GM23338 (cell line): ENCODE measurements around the gene NKD1. TPM values are rescaled to one million over a fixed set of nuclear protein-coding genes. Genes with fewer than 3 reads are reported as not detected.

Source experiments
- ATAC-seq: fragments of 200-7000 bp; cut with Tn5 transposase; 3 replicates; pipeline ENCODE4 v1.9.1; 2020
- DNase-seq: peaks from one replicate; pipeline ENCODE4 v3.0.0-alpha.2; 2015; ENCODE audit warnings: low spot score
- H2AFZ ChIP-seq: fragments of 200-600 bp; sonication (generic); 2 replicates; pipeline ENCODE4 v1.8.0; 2016; ENCODE audit warnings: antibody characterized with exemption, mild to moderate bottlenecking, moderate library complexity
- H3F3A ChIP-seq: fragments of 200-600 bp; sonication (generic); replicated peaks from 2 replicates; pipeline ENCODE4 v1.8.0; 2017; ENCODE audit warnings: antibody characterized with exemption, mixed run types, low read depth
- H3K27ac ChIP-seq: fragments of 200-600 bp; sonication (generic); 2 replicates; pipeline ENCODE4 v1.6.1; 2016; ENCODE audit warnings: low read depth
- H3K27me3 ChIP-seq: fragments of 200-600 bp; sonication (generic); 2 replicates; pipeline ENCODE4 v1.8.0; 2016; ENCODE audit warnings: mild to moderate bottlenecking, mixed run types, moderate library complexity; ENCODE audit not compliant: insufficient read depth
- H3K36me3 ChIP-seq: fragments of 200-600 bp; sonication (generic); 2 replicates; pipeline ENCODE4 v1.8.0; 2016; ENCODE audit warnings: mild to moderate bottlenecking; ENCODE audit not compliant: insufficient read depth
- H3K4me1 ChIP-seq: fragments of 200-600 bp; sonication (generic); 2 replicates; pipeline ENCODE4 v1.8.0; 2016; ENCODE audit warnings: mild to moderate bottlenecking, moderate library complexity; ENCODE audit not compliant: insufficient read depth
- H3K4me2 ChIP-seq: fragments of 200-600 bp; sonication (generic); 2 replicates; pipeline ENCODE4 v1.7.1; 2017; ENCODE audit warnings: mixed run types
- H3K4me3 ChIP-seq: fragments of 200-600 bp; sonication (generic); 2 replicates; pipeline ENCODE4 v1.6.1; 2016; ENCODE audit warnings: mixed run types
- H3K79me2 ChIP-seq: fragments of 200-600 bp; sonication (generic); replicated peaks from 2 replicates; pipeline ENCODE4 v1.8.0; 2017; ENCODE audit warnings: mild to moderate bottlenecking; ENCODE audit not compliant: insufficient read depth
- H3K9me2 ChIP-seq: fragments of 200-600 bp; sonication (generic); 2 replicates; pipeline ENCODE4 v1.8.0; 2017; ENCODE audit not compliant: insufficient read depth
- H4K20me1 ChIP-seq: fragments of 200-600 bp; sonication (generic); replicated peaks from 2 replicates; pipeline ENCODE4 v1.8.0; 2017; ENCODE audit warnings: mild to moderate bottlenecking; ENCODE audit not compliant: insufficient read depth
- H3K27ac Mint-ChIP-seq: 2 replicates; pipeline ENCODE4 v1.8.0; 2020; ENCODE audit warnings: inconsistent platforms, mild to moderate bottlenecking, moderate library complexity, mixed read lengths
- H3K27me3 Mint-ChIP-seq: 3 replicates; pipeline ENCODE4 v1.8.0; 2022; ENCODE audit warnings: low read depth, mild to moderate bottlenecking, moderate library complexity, mixed read lengths, inconsistent platforms; ENCODE audit not compliant: insufficient read depth, poor library complexity
- H3K36me3 Mint-ChIP-seq: 3 replicates; pipeline ENCODE4 v1.8.0; 2021; ENCODE audit warnings: low read depth, mild to moderate bottlenecking, inconsistent platforms, moderate library complexity, mixed read lengths
- H3K4me1 Mint-ChIP-seq: 3 replicates; pipeline ENCODE4 v1.8.0; 2020; ENCODE audit warnings: mild to moderate bottlenecking, inconsistent platforms, mixed read lengths
- H3K4me3 Mint-ChIP-seq: 3 replicates; pipeline ENCODE4 v1.8.0; 2021; ENCODE audit warnings: moderate library complexity, mild to moderate bottlenecking, inconsistent platforms, mixed read lengths
- H3K9me3 Mint-ChIP-seq: 3 replicates; pipeline ENCODE4 v1.8.0; 2020; ENCODE audit warnings: moderate library complexity, mild to moderate bottlenecking, inconsistent platforms, mixed read lengths
- CREB1 ChIP-seq: fragments of 250-450 bp; sonication (Bioruptor Pico); IDR thresholded peaks from 2 replicates; pipeline ENCODE4 v1.5.0; 2020; ENCODE audit warnings: low read depth, mild to moderate bottlenecking, moderate library complexity
- EZH2 ChIP-seq: fragments of 200-600 bp; sonication (generic); IDR thresholded peaks from one replicate; pipeline ENCODE4 v1.8.0; 2017; ENCODE audit warnings: antibody characterized with exemption, mild to moderate bottlenecking, low read depth; ENCODE audit not compliant: unreplicated experiment
- JUNB ChIP-seq: IDR thresholded peaks from one replicate; pipeline ENCODE4 v1.6.1; 2016; ENCODE audit warnings: antibody characterized with exemption; ENCODE audit not compliant: unreplicated experiment
- POLR2AphosphoS5 ChIP-seq: IDR thresholded peaks from 2 replicates; pipeline ENCODE4 v1.6.1; 2016; ENCODE audit warnings: antibody characterized with exemption, low read depth
- STAT1 ChIP-seq: IDR thresholded peaks from one replicate; pipeline ENCODE4 v1.6.1; 2016; ENCODE audit warnings: antibody characterized with exemption; ENCODE audit not compliant: unreplicated experiment
- polyA plus RNA-seq: library from polyadenylated mRNA; unstranded; fragments of >200 nt; fragmentation: Nextera tagmentation; extraction: Ambion mirVana; gene quantifications from 2 replicates; pipeline ENCODE4 v1.2.1, GENCODE V29; 2016
- total RNA-seq: library from RNA; depleted of rRNA; stranded (reverse); fragments of >200 nt; shearing (Covaris generic); gene quantifications from 2 replicates; pipeline ENCODE4 v1.2.3, GENCODE V29; 2014
- TF ChIP-seq, protein P1 (sequence below): fragments of 250-450 bp; sonication (Bioruptor Pico); IDR thresholded peaks from 2 replicates; pipeline ENCODE4 v1.5.0; 2020; ENCODE audit warnings: mild to moderate bottlenecking, moderate library complexity

The NKD1 gene
- total and polyA plus RNA-seq, 2 experiments from 2014 or later = 2.1 to 2.3 TPM

DNA sequence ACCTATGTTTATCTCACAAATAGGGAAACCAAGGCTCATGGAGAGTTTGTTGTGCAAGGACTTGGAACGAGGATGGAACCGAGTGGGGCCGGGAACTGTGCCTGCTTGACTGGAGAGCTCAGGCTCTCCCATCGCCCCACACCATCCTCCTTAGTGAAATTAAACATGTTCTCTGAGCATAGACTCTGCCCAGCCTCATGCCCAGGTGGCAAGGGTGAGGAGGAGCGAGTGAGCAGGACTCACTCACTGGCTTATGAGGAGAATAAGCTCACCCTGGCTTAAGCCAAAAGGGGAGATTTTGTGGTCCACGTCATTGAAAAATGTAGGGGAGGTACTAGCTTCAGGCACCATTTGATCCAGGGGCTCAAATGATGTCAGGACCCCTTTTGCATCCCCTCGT lies 44.8 kb downstream of the NKD1 start:
- H3K79me2 ChIP-seq = no peaks in the 10 kb centered on the region
- Mint-ChIP-seq H3K9me3 (no peaks in the 10 kb centered on the region), H3K4me3 (no peak overlapping the region), H3K36me3 (no peaks in the 10 kb centered on the region), H3K27ac (no peak overlapping the region), H3K4me1 (peaks cover 22% of the 10 kb centered on the region; the same call in 2 of the 3 replicates), H3K27me3 (peaks cover 10% of the 10 kb centered on the region)
- ATAC-seq (no peak), DNase-seq (no peak)
- H3K27ac ChIP-seq = no peak overlapping the region
- TF ChIP-seq POLR2AphosphoS5 (no peak), STAT1 (no peak), JUNB (no peak), EZH2 (no peak), CREB1 (CRISPR knock-in tag) (no peak)
- TF ChIP-seq, protein P1, sequence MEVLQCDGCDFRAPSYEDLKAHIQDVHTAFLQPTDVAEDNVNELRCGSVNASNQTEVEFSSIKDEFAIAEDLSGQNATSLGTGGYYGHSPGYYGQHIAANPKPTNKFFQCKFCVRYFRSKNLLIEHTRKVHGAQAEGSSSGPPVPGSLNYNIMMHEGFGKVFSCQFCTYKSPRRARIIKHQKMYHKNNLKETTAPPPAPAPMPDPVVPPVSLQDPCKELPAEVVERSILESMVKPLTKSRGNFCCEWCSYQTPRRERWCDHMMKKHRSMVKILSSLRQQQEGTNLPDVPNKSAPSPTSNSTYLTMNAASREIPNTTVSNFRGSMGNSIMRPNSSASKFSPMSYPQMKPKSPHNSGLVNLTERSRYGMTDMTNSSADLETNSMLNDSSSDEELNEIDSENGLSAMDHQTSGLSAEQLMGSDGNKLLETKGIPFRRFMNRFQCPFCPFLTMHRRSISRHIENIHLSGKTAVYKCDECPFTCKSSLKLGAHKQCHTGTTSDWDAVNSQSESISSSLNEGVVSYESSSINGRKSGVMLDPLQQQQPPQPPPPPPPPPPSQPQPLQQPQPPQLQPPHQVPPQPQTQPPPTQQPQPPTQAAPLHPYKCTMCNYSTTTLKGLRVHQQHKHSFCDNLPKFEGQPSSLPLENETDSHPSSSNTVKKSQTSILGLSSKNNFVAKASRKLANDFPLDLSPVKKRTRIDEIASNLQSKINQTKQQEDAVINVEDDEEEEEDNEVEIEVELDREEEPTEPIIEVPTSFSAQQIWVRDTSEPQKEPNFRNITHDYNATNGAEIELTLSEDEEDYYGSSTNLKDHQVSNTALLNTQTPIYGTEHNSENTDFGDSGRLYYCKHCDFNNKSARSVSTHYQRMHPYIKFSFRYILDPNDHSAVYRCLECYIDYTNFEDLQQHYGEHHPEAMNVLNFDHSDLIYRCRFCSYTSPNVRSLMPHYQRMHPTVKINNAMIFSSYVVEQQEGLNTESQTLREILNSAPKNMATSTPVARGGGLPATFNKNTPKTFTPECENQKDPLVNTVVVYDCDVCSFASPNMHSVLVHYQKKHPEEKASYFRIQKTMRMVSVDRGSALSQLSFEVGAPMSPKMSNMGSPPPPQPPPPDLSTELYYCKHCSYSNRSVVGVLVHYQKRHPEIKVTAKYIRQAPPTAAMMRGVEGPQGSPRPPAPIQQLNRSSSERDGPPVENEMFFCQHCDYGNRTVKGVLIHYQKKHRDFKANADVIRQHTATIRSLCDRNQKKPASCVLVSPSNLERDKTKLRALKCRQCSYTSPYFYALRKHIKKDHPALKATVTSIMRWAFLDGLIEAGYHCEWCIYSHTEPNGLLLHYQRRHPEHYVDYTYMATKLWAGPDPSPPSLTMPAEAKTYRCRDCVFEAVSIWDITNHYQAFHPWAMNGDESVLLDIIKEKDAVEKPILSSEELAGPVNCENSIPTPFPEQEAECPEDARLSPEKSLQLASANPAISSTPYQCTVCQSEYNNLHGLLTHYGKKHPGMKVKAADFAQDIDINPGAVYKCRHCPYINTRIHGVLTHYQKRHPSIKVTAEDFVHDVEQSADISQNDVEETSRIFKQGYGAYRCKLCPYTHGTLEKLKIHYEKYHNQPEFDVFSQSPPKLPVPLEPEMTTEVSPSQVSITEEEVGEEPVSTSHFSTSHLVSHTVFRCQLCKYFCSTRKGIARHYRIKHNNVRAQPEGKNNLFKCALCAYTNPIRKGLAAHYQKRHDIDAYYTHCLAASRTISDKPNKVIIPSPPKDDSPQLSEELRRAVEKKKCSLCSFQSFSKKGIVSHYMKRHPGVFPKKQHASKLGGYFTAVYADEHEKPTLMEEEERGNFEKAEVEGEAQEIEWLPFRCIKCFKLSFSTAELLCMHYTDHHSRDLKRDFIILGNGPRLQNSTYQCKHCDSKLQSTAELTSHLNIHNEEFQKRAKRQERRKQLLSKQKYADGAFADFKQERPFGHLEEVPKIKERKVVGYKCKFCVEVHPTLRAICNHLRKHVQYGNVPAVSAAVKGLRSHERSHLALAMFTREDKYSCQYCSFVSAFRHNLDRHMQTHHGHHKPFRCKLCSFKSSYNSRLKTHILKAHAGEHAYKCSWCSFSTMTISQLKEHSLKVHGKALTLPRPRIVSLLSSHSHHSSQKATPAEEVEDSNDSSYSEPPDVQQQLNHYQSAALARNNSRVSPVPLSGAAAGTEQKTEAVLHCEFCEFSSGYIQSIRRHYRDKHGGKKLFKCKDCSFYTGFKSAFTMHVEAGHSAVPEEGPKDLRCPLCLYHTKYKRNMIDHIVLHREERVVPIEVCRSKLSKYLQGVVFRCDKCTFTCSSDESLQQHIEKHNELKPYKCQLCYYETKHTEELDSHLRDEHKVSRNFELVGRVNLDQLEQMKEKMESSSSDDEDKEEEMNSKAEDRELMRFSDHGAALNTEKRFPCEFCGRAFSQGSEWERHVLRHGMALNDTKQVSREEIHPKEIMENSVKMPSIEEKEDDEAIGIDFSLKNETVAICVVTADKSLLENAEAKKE (CRISPR knock-in tag) = no peak
- no peaks in the 10 kb centered on the region for H3F3A ChIP-seq
- H3K4me3 ChIP-seq = no peak overlapping the region
- H2AFZ ChIP-seq = no peak overlapping the region
- H3K36me3 ChIP-seq = no peaks in the 10 kb centered on the region
- H3K4me1 ChIP-seq = 0 out of 2 replicates have a peak, but pooled peaks cover 3% of the 10 kb centered on the region
- no peak overlapping the region for H3K4me2 ChIP-seq
- no peaks in the 10 kb centered on the region for H3K9me2 ChIP-seq
- H4K20me1 ChIP-seq = no peaks in the 10 kb centered on the region
- H3K27me3 ChIP-seq = no peaks in the 10 kb centered on the region
